GM19468 (cell line): ENCODE results near the gene ALPL.

Source experiments
- ATAC-seq: cut with Tn5 transposase; IDR thresholded peaks from one replicate; pipeline ENCODE4 v1.9.1; 2021; ENCODE audit warnings: mild to moderate bottlenecking, moderate library complexity, moderate number of reproducible peaks; ENCODE audit not compliant: unreplicated experiment; ENCODE audit errors: extremely low read depth

The ALPL gene

GRCh38 chr1:21594501-21594900 is 85.3 kb downstream of the ALPL start:
- no peak for ATAC-seq

GRCh38 chr1:21594935-21595897 is 86.0 kb downstream of the ALPL start:
- ATAC-seq: no peak

GRCh38 chr1:21596174-21596573 is 87.0 kb downstream of the ALPL start:
- ATAC-seq: no peak

DNA sequence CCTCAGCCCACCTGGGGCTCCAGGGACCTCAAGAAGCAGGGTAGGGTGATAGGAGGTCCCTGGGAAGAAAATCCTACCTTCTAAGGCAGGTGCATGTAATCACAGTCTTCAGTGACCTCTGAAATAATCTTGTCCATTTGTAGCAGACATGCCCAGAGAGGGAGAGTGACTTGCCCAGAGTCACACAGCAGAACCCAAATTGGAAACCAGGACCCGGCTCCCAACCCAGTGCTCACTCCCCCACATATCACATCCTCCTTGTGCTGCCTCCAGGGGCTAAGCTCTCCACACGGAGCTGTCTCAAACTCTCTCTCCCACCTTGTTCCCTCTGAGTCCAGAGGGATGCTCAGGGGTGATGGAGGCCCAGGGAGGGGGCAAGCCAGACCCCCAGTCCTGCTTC is 87.4 kb downstream of the ALPL start:
- no peak for ATAC-seq

DNA sequence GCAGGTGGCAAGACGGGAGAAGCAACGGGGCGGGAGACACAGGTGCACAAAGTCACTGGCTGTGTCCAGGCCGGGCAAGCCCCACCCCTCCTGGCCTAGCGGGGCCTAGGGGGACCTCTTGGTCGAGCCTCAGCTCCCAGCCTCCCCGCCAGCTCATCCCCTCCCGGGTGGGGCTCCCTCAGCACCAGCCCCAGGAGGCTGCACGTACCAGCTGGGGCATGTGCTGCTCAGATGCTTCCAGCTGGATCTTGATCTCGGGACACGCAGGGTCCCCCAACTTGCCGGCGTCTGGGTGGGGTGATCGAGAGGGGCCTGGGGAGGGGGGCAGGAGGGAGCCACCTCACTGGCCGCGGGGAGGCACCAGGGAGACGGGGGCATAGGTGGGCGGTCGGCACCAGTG is 88.5 kb downstream of the ALPL start:
- ATAC-seq: no peak

DNA sequence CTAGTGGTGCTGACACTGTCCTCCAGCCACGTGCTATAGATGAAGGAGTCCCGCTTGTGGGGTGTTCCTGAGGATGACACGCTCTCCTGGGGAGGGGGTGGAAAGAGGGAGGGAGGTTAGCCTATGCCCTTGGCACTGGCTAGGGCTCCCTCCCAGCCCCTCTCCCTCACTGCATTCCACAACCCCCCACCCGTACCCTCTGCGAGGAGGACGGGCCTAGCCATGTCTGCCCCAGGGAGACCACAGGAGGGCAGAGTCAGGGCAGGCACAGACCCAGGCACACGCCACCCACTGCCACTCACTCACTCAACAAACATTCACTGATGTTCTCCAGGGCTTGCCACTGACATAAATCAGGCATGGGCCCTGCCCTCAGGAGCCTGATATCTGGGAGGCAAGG is 89.2 kb downstream of the ALPL start:
- no peak for ATAC-seq

- no peak for ATAC-seq
These were observed 89.7 kb downstream of the ALPL start for GRCh38 chr1:21598904-21599303.

DNA sequence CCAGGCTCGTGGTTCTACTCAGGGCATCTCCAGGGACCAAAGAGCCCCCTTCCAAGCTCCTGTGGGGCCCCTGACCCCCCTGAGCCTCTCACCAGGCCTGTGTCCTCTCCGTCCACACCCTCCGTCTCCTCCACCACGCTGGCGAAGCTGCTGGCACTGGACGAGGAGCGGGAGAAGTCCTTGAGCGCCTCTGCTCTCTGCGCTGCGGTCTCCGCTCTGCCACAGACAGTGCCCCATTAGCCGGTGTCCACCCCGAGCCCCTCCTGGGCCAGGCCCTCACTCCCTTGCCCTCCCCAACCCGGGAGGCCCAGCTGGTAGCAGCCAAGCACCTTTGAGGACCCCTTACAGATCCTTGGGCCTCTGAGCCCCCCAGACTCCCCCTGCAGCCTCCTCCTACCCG is 90.2 kb downstream of the ALPL start:
- ATAC-seq: no peak

DNA sequence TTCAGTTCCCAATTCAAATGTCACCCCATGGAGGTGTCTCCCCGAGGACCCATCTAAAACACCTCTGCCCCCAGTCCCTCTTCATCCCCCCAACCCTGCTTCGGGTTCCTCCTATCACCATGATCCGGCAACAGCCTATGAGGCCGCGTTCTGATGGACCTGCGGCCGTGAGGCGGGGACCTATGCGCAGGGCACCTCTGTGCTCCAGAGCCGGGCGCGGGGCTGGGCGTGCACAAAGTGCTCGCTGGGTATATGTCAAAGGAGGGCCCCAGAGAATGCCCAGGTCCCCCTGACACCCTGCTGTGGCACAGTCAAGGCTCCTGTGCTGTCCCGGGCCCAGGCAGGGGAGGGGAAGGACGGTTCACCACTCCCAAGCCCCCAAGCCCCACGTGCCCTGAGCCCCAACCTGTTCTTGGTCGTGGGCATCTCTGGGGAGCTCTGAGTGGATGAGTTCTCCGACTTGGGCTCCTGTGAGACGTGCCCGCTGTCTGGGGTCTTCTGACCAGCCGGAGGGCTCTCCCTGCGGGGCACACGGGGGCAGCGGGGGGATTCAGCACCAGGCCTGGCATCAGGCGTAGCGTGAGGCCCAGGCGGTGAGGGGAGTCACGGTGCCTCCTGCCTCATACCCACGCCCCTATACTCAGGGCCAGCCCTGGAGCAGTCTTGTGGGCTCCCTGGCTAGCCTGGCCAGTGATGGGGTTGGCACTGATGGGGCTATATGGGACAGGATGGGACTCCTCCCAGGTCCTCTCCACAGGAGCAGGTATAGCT is 92.2 kb downstream of the ALPL start:
- ATAC-seq: no peak

DNA sequence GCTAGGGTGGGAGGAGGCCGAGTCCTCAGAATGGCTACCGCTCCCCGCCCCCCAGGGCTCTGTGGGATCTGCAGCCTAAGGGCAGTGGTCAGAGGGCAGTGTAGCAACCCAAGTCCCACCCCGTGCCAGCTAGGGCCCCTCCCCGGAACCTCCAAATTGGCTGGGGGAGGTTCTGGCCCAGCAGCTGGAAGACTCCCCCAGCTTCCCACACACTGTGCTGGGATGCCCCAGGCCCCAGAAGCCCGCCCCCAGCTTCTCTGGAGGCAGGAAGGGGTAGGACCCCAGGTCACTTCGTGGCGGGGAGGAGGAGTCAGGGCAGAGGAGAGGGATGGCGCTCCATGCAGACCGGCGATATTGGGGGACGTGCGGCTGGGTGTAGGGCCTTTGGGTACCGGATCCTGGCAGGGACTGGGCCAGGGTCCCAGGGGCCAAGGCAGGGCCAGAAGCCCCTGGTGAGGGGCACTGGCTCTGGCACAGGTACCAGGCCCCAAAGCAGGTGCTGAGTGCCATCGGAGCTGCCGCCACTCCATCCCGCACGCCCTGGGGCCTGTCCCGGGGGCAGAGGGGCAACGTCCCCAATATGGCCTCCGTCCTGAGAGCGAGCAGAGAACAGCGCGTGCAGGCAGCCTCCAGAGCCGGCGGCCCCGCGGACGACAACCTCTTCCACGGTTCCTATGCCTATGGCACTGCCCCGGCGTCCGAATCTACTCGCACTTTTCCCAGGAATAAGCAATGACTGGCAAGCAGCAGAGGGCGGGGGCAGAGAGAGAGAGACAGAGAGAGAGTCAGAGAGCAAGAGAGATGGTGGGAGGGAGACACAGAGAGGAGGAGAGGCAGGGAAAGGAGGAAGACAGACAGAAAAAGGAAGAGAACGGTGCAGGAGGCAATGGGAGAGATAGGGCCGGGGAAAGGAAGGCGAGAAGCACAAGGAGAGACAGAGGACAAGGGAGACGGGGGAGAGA is 94.2 kb downstream of the ALPL start:
- ATAC-seq: no peak

- ATAC-seq: no peak
These were observed 95.2 kb downstream of the ALPL start for GRCh38 chr1:21604208-21604957.

GRCh38 chr1:21605012-21605715 is 95.9 kb downstream of the ALPL start:
- ATAC-seq: no peak

GRCh38 chr1:21605964-21606705 is 96.9 kb downstream of the ALPL start:
- ATAC-seq: no peak

DNA sequence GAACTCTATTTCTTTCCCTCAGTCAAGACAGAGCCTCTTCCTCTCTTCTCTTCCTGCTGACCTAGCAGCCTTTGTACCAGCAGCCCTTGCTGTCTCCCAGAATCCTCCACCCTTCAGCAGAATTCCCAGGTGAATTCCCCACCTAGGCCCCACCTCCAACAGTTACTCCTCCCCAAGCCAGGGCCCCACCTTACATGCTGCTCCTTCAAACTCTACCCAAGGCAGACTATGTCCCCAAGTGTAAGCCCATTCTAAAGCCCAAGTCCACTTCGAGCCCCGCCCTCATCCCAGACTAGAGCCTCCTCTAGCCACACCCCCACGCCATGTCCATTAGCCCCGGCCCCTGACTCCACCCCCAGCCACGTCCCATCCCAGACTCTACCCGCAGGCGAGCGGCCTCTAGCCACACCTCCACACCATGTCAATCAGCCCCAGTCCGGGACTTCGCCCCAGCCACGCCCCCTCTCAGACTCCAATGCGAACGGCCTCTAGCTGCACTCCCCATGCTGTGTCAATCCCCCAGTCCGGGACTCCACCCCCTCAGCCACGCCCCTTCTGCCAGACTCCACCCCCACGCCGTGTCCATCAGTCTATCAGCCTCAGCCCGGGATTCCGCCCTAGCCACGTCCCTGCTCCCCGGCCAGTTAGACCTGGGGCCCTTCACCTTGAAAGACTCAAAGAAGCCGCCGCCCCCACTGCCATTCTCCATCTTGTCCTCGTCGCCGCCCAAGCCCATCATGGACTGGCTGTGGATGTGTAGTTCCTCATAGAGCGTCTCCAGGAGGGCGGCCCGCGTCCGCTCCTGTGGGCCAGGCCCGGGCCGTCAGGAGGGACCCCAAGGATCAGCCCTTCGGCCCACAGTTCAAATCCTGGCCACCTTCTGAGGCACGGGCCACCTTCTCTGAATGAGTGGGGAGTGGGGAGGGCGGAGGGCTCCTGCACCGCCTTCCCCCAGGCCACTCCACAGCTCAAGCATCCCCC is 98.6 kb downstream of the ALPL start:
- no peak for ATAC-seq

- ATAC-seq: no peak
These were observed 99.6 kb downstream of the ALPL start for GRCh38 chr1:21608798-21609197.

GRCh38 chr1:21610027-21610426 is 100.8 kb downstream of the ALPL start:
- ATAC-seq: no peak
